Suprapubic skin (tissue), 4 donors: Measurements from ENCODE around the gene GMPPA.

Source experiments
- CTCF ChIP-seq, 2 donors: fragments of 200-600 bp in 1 of 2; fragments of 450-650 bp in 1 of 2; sonication (generic) in 1 of 2; IDR thresholded peaks; one replicate each; pipeline ENCODE4 v1.5.1; 2016 to 2019; ENCODE audit warnings: antibody characterized with exemption in 2 of 2, mild to moderate bottlenecking in 1 of 2, moderate library complexity in 1 of 2
- EP300 ChIP-seq: sonication (generic); formaldehyde crosslinking; IDR thresholded peaks from one replicate; pipeline ENCODE4 v1.6.1; 2017; ENCODE audit warnings: antibody characterized with exemption
- POLR2A ChIP-seq, 2 donors: fragments of 450-650 bp; IDR thresholded peaks; one replicate each; pipeline ENCODE4 v1.6.1; 2017; ENCODE audit warnings: antibody characterized with exemption in 2 of 2, mild to moderate bottlenecking in 2 of 2, moderate library complexity in 2 of 2
- POLR2AphosphoS5 ChIP-seq, 3 donors: sonication (generic); formaldehyde crosslinking; IDR thresholded peaks; one replicate each; pipeline ENCODE4 v1.6.1; 2017; ENCODE audit warnings: antibody characterized with exemption in 3 of 3

- TF ChIP-seq CTCF (IDR thresholded peaks at IDR 0.05) (no peak), EP300 (no peak), POLR2A (IDR thresholded peaks at IDR 0.05) (no peak), POLR2AphosphoS5 (IDR thresholded peaks at IDR 0.05) (no peak)
Measured at GRCh38 chr2:219553463-219553963, 54.8 kb downstream of the GMPPA start.
